Activated B cell treated with CpG ODN at 0.5 μM for 24 hours (primary cell): ENCODE data around the gene UCHL3. TPM values are rescaled to one million over a fixed set of nuclear protein-coding genes. Genes with fewer than 3 reads are reported as not detected.

ENCODE experiments used
- ATAC-seq: fragments of 200-7000 bp; cut with Tn5 transposase; one replicate; pipeline ENCODE4 v1.10.0; 2021; ENCODE audit warnings: low read depth, mild to moderate bottlenecking, moderate library complexity
- CTCF ChIA-PET: fragments of 350-600 bp; sonication (Branson Sonifier 250); formaldehyde crosslinking; loops from one replicate; lab custom pipeline; 2021; ENCODE audit warnings: antibody characterized with exemption; lab: Charles Lee
- POLR2A ChIA-PET: fragments of 350-600 bp; sonication (Branson Sonifier 250); formaldehyde crosslinking; loops from one replicate; lab custom pipeline; 2021; ENCODE audit warnings: antibody characterized with exemption; lab: Charles Lee
- DNase-seq: peaks from one replicate; pipeline ENCODE4 v3.0.0; 2022
- H3K27ac Mint-ChIP-seq: one replicate; pipeline ENCODE4 v1.8.0; 2020; ENCODE audit warnings: mixed read lengths
- H3K27me3 Mint-ChIP-seq: one replicate; pipeline ENCODE4 v1.8.0; 2021; ENCODE audit warnings: mixed read lengths
- H3K36me3 Mint-ChIP-seq: one replicate; pipeline ENCODE4 v1.8.0; 2021; ENCODE audit warnings: low read depth, mixed read lengths
- H3K4me1 Mint-ChIP-seq: one replicate; pipeline ENCODE4 v1.8.0; 2021; ENCODE audit warnings: mixed read lengths
- H3K4me3 Mint-ChIP-seq: one replicate; pipeline ENCODE4 v1.8.0; 2020; ENCODE audit warnings: mild to moderate bottlenecking, mixed read lengths
- H3K9me3 Mint-ChIP-seq: one replicate; pipeline ENCODE4 v1.8.0; 2020; ENCODE audit warnings: mixed read lengths
- CTCF ChIP-seq: fragments of 200-600 bp; IDR thresholded peaks from one replicate; pipeline ENCODE4 v1.8.0; 2022; ENCODE audit warnings: antibody characterized with exemption, mild to moderate bottlenecking
- intact Hi-C: fragments of 100-400 bp; cut with micrococcal nuclease; formaldehyde crosslinking; loops from one replicate; pipeline ENCODE4 v1.15.1; 2024
- total RNA-seq: library from RNA; stranded (reverse); gene quantifications from 2 replicates; pipeline ENCODE4 v1.2.3, GENCODE V29; 2022

UCHL3 gene
- total RNA-seq, 1 donor from 2014 or later, result 22.7 TPM

DNA sequence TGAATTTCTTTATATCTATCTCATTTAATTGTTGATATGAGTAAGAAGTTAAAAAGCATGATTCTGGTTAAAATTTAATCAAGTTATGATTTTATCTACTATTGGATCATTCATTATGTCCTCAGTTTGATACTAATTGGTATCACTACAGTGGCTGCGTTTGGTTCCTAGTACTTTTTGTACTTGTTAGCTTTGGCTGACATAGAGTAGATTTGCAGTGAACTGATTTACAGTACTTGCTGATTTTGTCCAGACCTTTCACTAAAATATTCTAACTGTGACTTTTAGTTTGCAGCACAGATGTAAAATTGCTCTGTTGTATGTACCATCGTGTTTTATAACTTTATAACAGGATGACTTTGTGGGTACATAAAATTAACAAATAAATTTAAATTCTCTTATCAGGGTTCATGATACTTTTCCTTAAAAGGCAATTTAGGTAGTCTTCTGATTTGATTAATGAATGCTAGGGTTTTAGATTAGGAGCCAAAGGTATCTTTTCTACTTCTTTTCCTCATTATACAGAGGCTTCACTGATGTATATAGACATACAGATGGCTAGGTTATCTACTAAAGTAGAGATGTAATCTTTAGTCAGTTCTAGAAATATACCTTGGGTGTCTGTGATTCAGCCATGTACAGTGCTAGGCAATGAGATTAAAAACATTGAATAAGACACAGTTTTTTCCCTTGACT, 8.7 kb downstream of the UCHL3 start:
- DNase-seq (no peak), ATAC-seq (no peak)
- Mint-ChIP-seq H3K27me3 (no peaks in the 10 kb centered on the region), H3K4me1 (peaks cover 22% of the 10 kb centered on the region), H3K36me3 (peaks cover 30% of the 10 kb centered on the region), H3K27ac (no peak overlapping the region), H3K9me3 (no peaks in the 10 kb centered on the region), H3K4me3 (no peak overlapping the region)
- intact Hi-C loops, result no loop called here
- ChIA-PET POLR2A (no interaction called here), CTCF (no interaction called here)
- no peak for TF ChIP-seq CTCF

- intact Hi-C loops, result no loop called here
These were observed 17.1 kb downstream of the UCHL3 start for GRCh38 chr13:75566658-75567057.

GRCh38 chr13:75569576-75569975, 20.0 kb downstream of the UCHL3 start:
- no peaks in the 10 kb centered on the region for H3K9me3 Mint-ChIP-seq
- H3K4me1 Mint-ChIP-seq, result no peaks in the 10 kb centered on the region
- ChIA-PET CTCF (no interaction called here), POLR2A (no interaction called here)
- no peak for DNase-seq
- peaks cover 67% of the 10 kb centered on the region for H3K36me3 Mint-ChIP-seq
- H3K27me3 Mint-ChIP-seq, result no peaks in the 10 kb centered on the region
- intact Hi-C loops, result no loop called here
- no peak overlapping the region for H3K27ac Mint-ChIP-seq
- no peak overlapping the region for H3K4me3 Mint-ChIP-seq
- no peak for TF ChIP-seq CTCF
- ATAC-seq, result no peak

More at GRCh38 chr13:75566658-75567057, 17.1 kb downstream of the UCHL3 start:
- no peak overlapping the region for H3K4me3 Mint-ChIP-seq
- POLR2A ChIA-PET, result no interaction called here
- H3K27ac Mint-ChIP-seq, result no peak overlapping the region
- H3K36me3 Mint-ChIP-seq, result peaks cover 50% of the 10 kb centered on the region
- no peaks in the 10 kb centered on the region for H3K9me3 Mint-ChIP-seq
- CTCF ChIA-PET, result no interaction called here
- ATAC-seq (no peak), DNase-seq (no peak)
- no peak for TF ChIP-seq CTCF
- H3K4me1 Mint-ChIP-seq, result no peaks in the 10 kb centered on the region
- H3K27me3 Mint-ChIP-seq, result no peaks in the 10 kb centered on the region

- POLR2A ChIA-PET, result no interaction called here
- ATAC-seq, result no peak
These were observed 29.9 kb downstream of the UCHL3 start for GRCh38 chr13:75579529-75579928.

More at GRCh38 chr13:75579529-75579928, 29.9 kb downstream of the UCHL3 start:
- DNase-seq, result no peak
- H3K9me3 Mint-ChIP-seq, result peaks cover 4% of the 10 kb centered on the region
- H3K27me3 Mint-ChIP-seq, result no peaks in the 10 kb centered on the region
- no peak overlapping the region for H3K4me3 Mint-ChIP-seq
- no peak overlapping the region for H3K27ac Mint-ChIP-seq
- H3K36me3 Mint-ChIP-seq, result peaks cover 57% of the 10 kb centered on the region
- no peaks in the 10 kb centered on the region for H3K4me1 Mint-ChIP-seq
- no peak for TF ChIP-seq CTCF
- CTCF ChIA-PET, result no interaction called here
- intact Hi-C loops, result no loop called here
